HepG2 (cell line): Measurements from ENCODE around the gene ANO4. TPM values are rescaled to one million over a fixed set of nuclear protein-coding genes. Genes with fewer than 3 reads are reported as not detected.

ENCODE experiments used
- ATAC-seq: fragments of 200-7000 bp; cut with Tn5 transposase; 3 replicates; pipeline ENCODE4 v1.9.1; 2020; ENCODE audit warnings: mild to moderate bottlenecking, moderate library complexity
- BruUV-seq: library from RNA; stranded (reverse); fragments of 400-500 nt; replicated peaks from 2 replicates; lab custom pipeline; 2021; lab: Mats Ljungman, UMichigan
- CTCF ChIA-PET: fragments of 300-600 bp; formaldehyde crosslinking; extraction: SDS; loops from one replicate; lab custom pipeline; 2021; ENCODE audit warnings: low total read pairs, inconsistent platforms, low intra/inter-chr PET ratio; lab: Yijun Ruan, JAX
- POLR2A ChIA-PET: fragments of 350-600 bp; sonication (Branson Sonifier 250); formaldehyde crosslinking; loops from one replicate; lab custom pipeline; 2020; ENCODE audit warnings: antibody characterized with exemption, inconsistent platforms; lab: Yijun Ruan, JAX
- DNase-seq: peaks from one replicate; pipeline ENCODE4 v3.0.0-alpha.2; 2015; ENCODE audit warnings: low spot score
- FAIRE-seq: peaks from 3 replicates; lab custom pipeline; 2011; peaks lifted over from hg19 to GRCh38; lab: Jason Lieb, UNC
- H2AFZ ChIP-seq: one replicate; pipeline ENCODE4 v1.6.1; 2011; ENCODE audit warnings: low read length, inconsistent platforms
- H3K27ac ChIP-seq: fragments of 300-600 bp; 3 replicates; pipeline ENCODE4 v1.8.0; 2011; ENCODE audit warnings: mixed run types, mild to moderate bottlenecking, mixed read lengths, low read length, inconsistent platforms; ENCODE audit not compliant: insufficient read depth; ENCODE audit errors: extremely low read length
- H3K27me3 ChIP-seq, 2 experiments: fragments of 200-600 bp in 1 of 2; 2 replicates in 1 of 2; 3 replicates in 1 of 2; pipeline versions ENCODE4 v1.6.0 to v1.8.0; 2011; ENCODE audit warnings: low read length in 2 of 2, mild to moderate bottlenecking in 2 of 2, moderate library complexity in 2 of 2, inconsistent platforms in 1 of 2; ENCODE audit not compliant: insufficient read depth in 2 of 2, control insufficient read depth in 1 of 2
- H3K36me3 ChIP-seq, 2 experiments: fragments of 200-600 bp in 1 of 2; replicated peaks in 1 of 2; 2 replicates in 1 of 2; 3 replicates in 1 of 2; pipeline versions ENCODE4 v1.5.1 to v1.8.0; 2011; ENCODE audit warnings: low read length in 2 of 2, inconsistent platforms in 1 of 2; ENCODE audit not compliant: insufficient read depth in 2 of 2, control insufficient read depth in 1 of 2
- H3K4me1 ChIP-seq: 2 replicates; pipeline ENCODE4 v1.5.1; 2012; ENCODE audit warnings: low read length, inconsistent platforms; ENCODE audit not compliant: insufficient read depth
- H3K4me2 ChIP-seq: 2 replicates; pipeline ENCODE4 v1.6.0; 2011; ENCODE audit warnings: low read depth, low read length, inconsistent platforms
- H3K4me3 ChIP-seq, 3 experiments: fragments of 200-600 bp in 1 of 3; sonication (generic), shearing (Covaris generic) in 1 of 3; replicated peaks in 1 of 3; 2 replicates each; pipeline ENCODE4 v1.5.1; 2011 to 2016; ENCODE audit warnings: low read length in 3 of 3, inconsistent platforms in 2 of 3, low read depth in 2 of 3, mild to moderate bottlenecking in 2 of 3, control low read depth in 1 of 3, mixed read lengths in 1 of 3; ENCODE audit not compliant: insufficient read depth in 1 of 3
- H3K79me2 ChIP-seq: one replicate; pipeline ENCODE4 v1.6.1; 2011; ENCODE audit warnings: low read length, inconsistent platforms; ENCODE audit not compliant: insufficient read depth
- H3K9ac ChIP-seq: 2 replicates; pipeline ENCODE4 v1.6.0; 2011; ENCODE audit warnings: mild to moderate bottlenecking, low read depth, low read length, inconsistent platforms; ENCODE audit not compliant: insufficient read depth
- H3K9me3 ChIP-seq: 2 replicates; pipeline ENCODE4 v1.5.1; 2012; ENCODE audit warnings: mild to moderate bottlenecking, low read length
- H4K20me1 ChIP-seq: 2 replicates; pipeline ENCODE4 v1.6.0; 2011; ENCODE audit warnings: inconsistent platforms, mild to moderate bottlenecking, low read length, moderate library complexity; ENCODE audit not compliant: insufficient read depth
- BORCS8-MEF2B ChIP-seq: sonication (generic); formaldehyde crosslinking; IDR thresholded peaks from 2 replicates; pipeline ENCODE4 v1.8.0; 2022; ENCODE audit warnings: mild to moderate bottlenecking, missing genetic modification reagents
- MIER2 ChIP-seq: IDR thresholded peaks from 2 replicates; pipeline ENCODE4 v1.6.1; 2016; ENCODE audit warnings: missing biosample characterization, missing genetic modification reagents
- REL ChIP-seq: sonication (generic); formaldehyde crosslinking; conservative IDR thresholded peaks from 2 replicates; pipeline ENCODE4 v1.8.0; 2022; ENCODE audit warnings: mild to moderate bottlenecking, missing genetic modification reagents, moderate library complexity
- ZEB1 ChIP-seq: IDR thresholded peaks from 2 replicates; pipeline ENCODE4 v1.6.1; 2012; ENCODE audit warnings: mild to moderate bottlenecking, low read depth, inconsistent platforms; ENCODE audit not compliant: insufficient replicate concordance
- ZNF510 ChIP-seq: sonication (generic); formaldehyde crosslinking; IDR thresholded peaks from 2 replicates; pipeline ENCODE4 v1.4.0; 2020; ENCODE audit warnings: low read depth, mild to moderate bottlenecking, missing genetic modification reagents
- ZNF572 ChIP-seq: sonication (generic); formaldehyde crosslinking; IDR thresholded peaks from 2 replicates; pipeline ENCODE4 v1.5.1; 2020; ENCODE audit warnings: mild to moderate bottlenecking, missing genetic modification reagents
- WGBS: methylation state at CpG from one replicate; pipeline ENCODE4 v1.1.6; 2017; ENCODE audit warnings: low lambda C conversion rate; 5-methylcytosine and 5-hydroxymethylcytosine counted together
- in situ Hi-C: cut with HindIII; loops from 2 replicates; pipeline ENCODE4 v1.10.0; 2017; ENCODE audit warnings: low pct_unique_long_range_greater_than_20kb; ENCODE audit not compliant: extremely low pct_ligation_motif_present
- intact Hi-C: fragments of 100-400 bp; cut with micrococcal nuclease; formaldehyde crosslinking; loops from one replicate; pipeline ENCODE4 v1.10.0; 2022; ENCODE audit not compliant: unreplicated experiment
- polyA plus RNA-seq, 8 experiments: library from polyadenylated mRNA; depleted of rRNA in 3 of 8; stranded (reverse) in 7 of 8; unstranded in 1 of 8; fragments of >200 nt; fragmentation: Illumina TruSeq in 4 of 8; extraction: Trizol in 4 of 8; gene quantifications; 2 replicates each; pipeline versions ENCODE4 v1.2.1 to v1.2.3, GENCODE V29; 2011 to 2016; ENCODE audit warnings: low read depth in 4 of 8, missing spikeins in 1 of 8, mixed read lengths in 1 of 8; ENCODE audit not compliant: insufficient read depth in 1 of 8
- total RNA-seq, 5 experiments: library from RNA; depleted of rRNA; stranded (reverse); fragments of >200 nt; fragmentation: Illumina TruSeq; extraction: Trizol; gene quantifications; 2 replicates each; pipeline ENCODE4 v1.2.3, GENCODE V29; 2016; ENCODE audit warnings: low read depth in 1 of 5
- TF ChIP-seq, protein P1 (sequence below), 2 experiments: IDR thresholded peaks; 2 replicates each; pipeline ENCODE4 v1.6.1; 2011 to 2012; ENCODE audit warnings: low read length in 2 of 2, borderline replicate concordance in 1 of 2, low read depth in 1 of 2, mild to moderate bottlenecking in 1 of 2, moderate library complexity in 1 of 2
- TF ChIP-seq, protein P2 (sequence below): sonication (generic); formaldehyde crosslinking; IDR thresholded peaks from 2 replicates; pipeline ENCODE4 v1.4.0; 2020; ENCODE audit warnings: mild to moderate bottlenecking, missing genetic modification reagents

ANO4 gene
- total and polyA plus RNA-seq, 2 of the 13 experiments (the other 11 are each of a cell fraction or from before 2014, with no cell fraction given) = not detected

DNA sequence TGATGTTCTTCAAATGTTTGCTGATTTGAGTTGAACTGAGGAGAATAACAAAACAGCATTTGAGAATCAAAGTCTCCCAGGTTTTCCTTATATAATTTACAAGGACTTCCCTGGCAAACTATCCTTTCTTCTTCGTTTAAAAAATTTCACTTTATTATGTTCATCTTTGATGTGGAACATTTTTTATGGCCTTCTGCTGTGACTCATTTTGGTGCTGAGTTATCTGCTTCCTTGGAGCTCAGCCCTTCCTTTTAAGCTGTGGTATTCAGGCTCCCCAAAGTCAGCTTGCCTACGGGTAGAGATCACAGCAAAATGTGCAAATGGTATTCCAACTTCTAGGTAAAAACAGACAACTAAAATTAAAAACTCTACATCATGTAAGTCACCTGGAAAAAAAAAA is 1.4 kb upstream of the ANO4 start:
- intact Hi-C loops = no loop called here
- H3K36me3 ChIP-seq = no peaks in the 10 kb centered on the region
- H3K9ac ChIP-seq = no peak overlapping the region
- TF ChIP-seq, protein P1, sequence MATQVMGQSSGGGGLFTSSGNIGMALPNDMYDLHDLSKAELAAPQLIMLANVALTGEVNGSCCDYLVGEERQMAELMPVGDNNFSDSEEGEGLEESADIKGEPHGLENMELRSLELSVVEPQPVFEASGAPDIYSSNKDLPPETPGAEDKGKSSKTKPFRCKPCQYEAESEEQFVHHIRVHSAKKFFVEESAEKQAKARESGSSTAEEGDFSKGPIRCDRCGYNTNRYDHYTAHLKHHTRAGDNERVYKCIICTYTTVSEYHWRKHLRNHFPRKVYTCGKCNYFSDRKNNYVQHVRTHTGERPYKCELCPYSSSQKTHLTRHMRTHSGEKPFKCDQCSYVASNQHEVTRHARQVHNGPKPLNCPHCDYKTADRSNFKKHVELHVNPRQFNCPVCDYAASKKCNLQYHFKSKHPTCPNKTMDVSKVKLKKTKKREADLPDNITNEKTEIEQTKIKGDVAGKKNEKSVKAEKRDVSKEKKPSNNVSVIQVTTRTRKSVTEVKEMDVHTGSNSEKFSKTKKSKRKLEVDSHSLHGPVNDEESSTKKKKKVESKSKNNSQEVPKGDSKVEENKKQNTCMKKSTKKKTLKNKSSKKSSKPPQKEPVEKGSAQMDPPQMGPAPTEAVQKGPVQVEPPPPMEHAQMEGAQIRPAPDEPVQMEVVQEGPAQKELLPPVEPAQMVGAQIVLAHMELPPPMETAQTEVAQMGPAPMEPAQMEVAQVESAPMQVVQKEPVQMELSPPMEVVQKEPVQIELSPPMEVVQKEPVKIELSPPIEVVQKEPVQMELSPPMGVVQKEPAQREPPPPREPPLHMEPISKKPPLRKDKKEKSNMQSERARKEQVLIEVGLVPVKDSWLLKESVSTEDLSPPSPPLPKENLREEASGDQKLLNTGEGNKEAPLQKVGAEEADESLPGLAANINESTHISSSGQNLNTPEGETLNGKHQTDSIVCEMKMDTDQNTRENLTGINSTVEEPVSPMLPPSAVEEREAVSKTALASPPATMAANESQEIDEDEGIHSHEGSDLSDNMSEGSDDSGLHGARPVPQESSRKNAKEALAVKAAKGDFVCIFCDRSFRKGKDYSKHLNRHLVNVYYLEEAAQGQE (IDR thresholded peaks at IDR 0.05; ENCODE audit: borderline replicate concordance in 1 of 2, low read depth in 1 of 2, low read length in 2 of 2) = no peak
- TF ChIP-seq BORCS8-MEF2B (CRISPR knock-in tag) = no peak
- H2AFZ ChIP-seq = no peak overlapping the region
- no peak for ATAC-seq
- WGBS = 0% methylated on average over 2 of the region's 2 CpGs
- ChIA-PET CTCF (no interaction called here), POLR2A (no interaction called here)
- H3K79me2 ChIP-seq = no peaks in the 10 kb centered on the region
- H3K27me3 ChIP-seq = peaks cover 1 to 18% of the 10 kb centered on the region in 2 experiments; a peak in 4 of 5 replicates
- DNase-seq = no peak
- no peak overlapping the region for H3K27ac ChIP-seq
- H3K4me1 ChIP-seq = no peaks in the 10 kb centered on the region
- H3K4me3 ChIP-seq = no peak overlapping the region
- H3K9me3 ChIP-seq = no peaks in the 10 kb centered on the region
- no peak for FAIRE-seq
- H3K4me2 ChIP-seq = no peak overlapping the region
- no peaks in the 10 kb centered on the region for H4K20me1 ChIP-seq
- no TSS peak for BruUV-seq
- in situ Hi-C loops = no loop called here

DNA sequence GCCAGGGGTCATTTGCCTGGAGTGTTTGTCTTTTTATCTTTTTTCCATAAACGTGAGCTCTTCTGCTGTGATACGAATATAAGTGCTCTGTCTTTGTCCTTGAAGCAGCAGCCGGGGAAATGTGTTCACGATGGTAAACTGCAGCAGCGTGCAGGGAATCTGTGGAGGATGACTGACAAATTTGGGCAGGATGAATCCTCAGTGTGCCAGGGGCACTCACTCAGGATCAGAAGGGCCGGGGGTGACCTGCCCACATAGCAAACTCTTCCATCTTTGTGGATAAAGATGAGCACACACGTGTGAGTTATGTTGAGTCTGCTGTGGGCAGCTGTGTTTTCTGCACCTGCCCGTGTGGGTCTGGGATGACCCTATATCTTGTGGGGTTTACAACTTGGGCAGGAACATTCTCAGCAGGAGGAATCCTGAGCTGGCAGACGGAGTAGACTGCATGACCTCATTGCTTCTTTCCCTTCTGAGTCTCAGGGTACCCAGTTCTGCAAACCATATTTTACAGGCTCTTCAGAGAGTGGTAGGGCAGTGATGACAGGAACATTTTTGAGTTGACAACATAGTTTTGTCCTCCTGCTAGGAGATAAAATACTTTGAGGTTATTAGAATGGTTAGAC is 711 bp downstream of the ANO4 start:
- FAIRE-seq = no peak
- Histone ChIP-seq H3K27ac (no peak overlapping the region), H3K36me3 (no peaks in the 10 kb centered on the region), H3K27me3 (peaks cover 1 to 18% of the 10 kb centered on the region in 2 experiments; a peak in 4 of 5 replicates), H2AFZ (no peak overlapping the region), H3K4me1 (no peaks in the 10 kb centered on the region), H4K20me1 (no peaks in the 10 kb centered on the region), H3K9me3 (no peaks in the 10 kb centered on the region), H3K79me2 (no peaks in the 10 kb centered on the region), H3K9ac (no peak overlapping the region), H3K4me2 (no peak overlapping the region), H3K4me3 (no peak overlapping the region)
- no TSS peak for BruUV-seq
- 4% methylated on average over 9 of the region's 9 CpGs for WGBS
- no peak for ATAC-seq
- no peak for DNase-seq
- CTCF ChIA-PET = no interaction called here
- intact Hi-C loops (no loop called here), in situ Hi-C loops (no loop called here)
- POLR2A ChIA-PET = no interaction called here
- TF ChIP-seq MIER2 (CRISPR knock-in tag) = no peak
- TF ChIP-seq, protein P2, sequence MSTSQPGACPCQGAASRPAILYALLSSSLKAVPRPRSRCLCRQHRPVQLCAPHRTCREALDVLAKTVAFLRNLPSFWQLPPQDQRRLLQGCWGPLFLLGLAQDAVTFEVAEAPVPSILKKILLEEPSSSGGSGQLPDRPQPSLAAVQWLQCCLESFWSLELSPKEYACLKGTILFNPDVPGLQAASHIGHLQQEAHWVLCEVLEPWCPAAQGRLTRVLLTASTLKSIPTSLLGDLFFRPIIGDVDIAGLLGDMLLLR (CRISPR knock-in tag) = no peak
- TF ChIP-seq REL (CRISPR knock-in tag) = no peak
- no peak for TF ChIP-seq ZEB1
- TF ChIP-seq ZNF510 (CRISPR knock-in tag) = no peak
- no peak for TF ChIP-seq ZNF572
- TF ChIP-seq, all 625 proteins: peak for 0
